ENCODE data around the gene CCDC157.

Gene CCDC157

DNA sequence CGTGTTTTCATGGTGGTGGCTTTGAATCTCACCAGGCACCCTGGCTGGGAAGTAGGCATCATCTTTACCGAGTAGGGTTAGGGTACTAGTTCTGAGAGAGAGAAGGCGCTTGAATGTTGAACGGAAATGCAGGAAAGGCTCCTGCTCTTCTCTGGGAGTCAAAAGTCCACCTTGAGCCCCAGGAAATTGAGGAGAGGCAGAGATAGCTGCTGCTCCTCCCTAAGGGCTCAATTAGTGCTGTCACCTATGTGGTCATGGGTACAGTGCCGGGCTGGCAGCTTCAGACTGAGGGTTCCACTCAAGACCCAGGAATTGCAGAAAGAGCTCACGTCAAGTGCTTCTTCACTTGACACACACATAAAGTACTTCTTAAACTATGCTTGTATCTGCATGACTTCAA lies 1.7 kb downstream of the CCDC157 start:
- Histone ChIP-seq H3K4me2 (ENCODE audit: low read length) (no peak overlapping the region), H3K27me3 (ENCODE audit: insufficient read depth, low read length) (no peaks in the 10 kb centered on the region), H3F3A (ENCODE audit: insufficient read depth, low read length) (no peaks in the 10 kb centered on the region), H4K20me1 (ENCODE audit: insufficient read depth, low read length) (no peaks in the 10 kb centered on the region), H3K4me1 (ENCODE audit: insufficient read depth, low read length, severe bottlenecking) (peaks cover 24% of the 10 kb centered on the region), H3K9ac (ENCODE audit: low read length) (no peak overlapping the region), H3K4me3 (ENCODE audit: low read depth, low read length, poor library complexity, severe bottlenecking) (no peak overlapping the region), H3K36me3 (ENCODE audit: insufficient read depth, low read length) (peaks cover 9% of the 10 kb centered on the region; the same call in 1 of the 2 replicates), H3K27ac (ENCODE audit: low read depth, low read length, poor library complexity, severe bottlenecking) (no peak overlapping the region), H3K79me2 (ENCODE audit: insufficient read depth, low read length) (peaks cover 20% of the 10 kb centered on the region), H3K9me2 (ENCODE audit: low read depth, low read length) (no peaks in the 10 kb centered on the region), H2AFZ (ENCODE audit: low read length) (no peak overlapping the region), H3K9me3 (ENCODE audit: low read length) (no peaks in the 10 kb centered on the region)
- TF ChIP-seq, protein P1, sequence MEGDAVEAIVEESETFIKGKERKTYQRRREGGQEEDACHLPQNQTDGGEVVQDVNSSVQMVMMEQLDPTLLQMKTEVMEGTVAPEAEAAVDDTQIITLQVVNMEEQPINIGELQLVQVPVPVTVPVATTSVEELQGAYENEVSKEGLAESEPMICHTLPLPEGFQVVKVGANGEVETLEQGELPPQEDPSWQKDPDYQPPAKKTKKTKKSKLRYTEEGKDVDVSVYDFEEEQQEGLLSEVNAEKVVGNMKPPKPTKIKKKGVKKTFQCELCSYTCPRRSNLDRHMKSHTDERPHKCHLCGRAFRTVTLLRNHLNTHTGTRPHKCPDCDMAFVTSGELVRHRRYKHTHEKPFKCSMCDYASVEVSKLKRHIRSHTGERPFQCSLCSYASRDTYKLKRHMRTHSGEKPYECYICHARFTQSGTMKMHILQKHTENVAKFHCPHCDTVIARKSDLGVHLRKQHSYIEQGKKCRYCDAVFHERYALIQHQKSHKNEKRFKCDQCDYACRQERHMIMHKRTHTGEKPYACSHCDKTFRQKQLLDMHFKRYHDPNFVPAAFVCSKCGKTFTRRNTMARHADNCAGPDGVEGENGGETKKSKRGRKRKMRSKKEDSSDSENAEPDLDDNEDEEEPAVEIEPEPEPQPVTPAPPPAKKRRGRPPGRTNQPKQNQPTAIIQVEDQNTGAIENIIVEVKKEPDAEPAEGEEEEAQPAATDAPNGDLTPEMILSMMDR (IDR thresholded peaks at IDR 0.05; ENCODE audit: low read length), result no peak
- no peak for TF ChIP-seq EZH2 (IDR thresholded peaks at IDR 0.05; ENCODE audit: borderline replicate concordance, low read length)

DNA sequence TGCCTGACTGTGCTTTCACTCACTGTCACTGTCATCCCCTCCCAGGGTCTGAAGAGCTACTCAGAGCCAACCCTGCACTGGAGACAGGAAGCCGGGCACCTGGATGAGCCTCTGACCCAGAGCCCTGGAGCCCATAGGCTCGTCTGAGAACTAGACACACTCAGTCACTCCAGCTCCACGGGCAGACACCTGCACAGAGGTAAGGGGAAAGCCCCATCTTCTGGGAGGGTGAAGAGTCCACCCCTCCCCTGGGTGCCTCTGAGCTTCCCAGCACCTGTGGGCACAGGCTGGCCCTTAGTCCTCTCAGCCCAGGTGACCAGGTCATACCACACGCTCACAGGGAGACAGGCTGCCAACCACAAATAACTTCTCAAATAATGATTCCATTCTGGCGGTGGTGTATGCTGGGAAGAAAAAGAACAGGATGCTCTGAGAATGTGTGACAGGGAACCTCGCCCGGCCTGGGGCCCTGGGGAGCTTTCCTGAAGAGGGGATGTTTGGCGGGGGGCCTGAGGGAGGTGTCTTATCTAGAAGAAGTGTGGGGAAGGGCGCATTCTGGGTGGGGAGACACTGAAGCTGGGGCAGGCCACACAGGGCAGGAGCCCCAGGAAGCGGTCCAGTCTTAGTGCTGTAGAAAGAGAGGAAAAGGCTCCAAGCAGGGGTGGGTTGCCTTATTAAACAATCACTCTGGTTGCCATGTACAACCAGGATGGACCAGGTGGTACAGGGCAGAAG lies 5.3 kb downstream of the CCDC157 start:
- no peak overlapping the region for H3K4me3 ChIP-seq (ENCODE audit: low read depth, low read length, poor library complexity, severe bottlenecking)
- no peak overlapping the region for H3K4me2 ChIP-seq (ENCODE audit: low read length)
- no peaks in the 10 kb centered on the region for H3K36me3 ChIP-seq (ENCODE audit: insufficient read depth, low read length)
- TF ChIP-seq EZH2 (IDR thresholded peaks at IDR 0.05; ENCODE audit: borderline replicate concordance, low read length), result no peak
- TF ChIP-seq, protein P1 (IDR thresholded peaks at IDR 0.05; ENCODE audit: low read length), result no peak
- no peaks in the 10 kb centered on the region for H3K9me3 ChIP-seq (ENCODE audit: low read length)
- no peak overlapping the region for H3K9ac ChIP-seq (ENCODE audit: low read length)
- H3F3A ChIP-seq (ENCODE audit: insufficient read depth, low read length), result no peaks in the 10 kb centered on the region
- H2AFZ ChIP-seq (ENCODE audit: low read length), result no peak overlapping the region
- no peaks in the 10 kb centered on the region for H3K79me2 ChIP-seq (ENCODE audit: insufficient read depth, low read length)
- H4K20me1 ChIP-seq (ENCODE audit: insufficient read depth, low read length), result no peaks in the 10 kb centered on the region
- H3K27ac ChIP-seq (ENCODE audit: low read depth, low read length, poor library complexity, severe bottlenecking), result no peak overlapping the region
- H3K4me1 ChIP-seq (ENCODE audit: insufficient read depth, low read length, severe bottlenecking), result peaks cover 3% of the 10 kb centered on the region
- no peaks in the 10 kb centered on the region for H3K9me2 ChIP-seq (ENCODE audit: low read depth, low read length)
- no peaks in the 10 kb centered on the region for H3K27me3 ChIP-seq (ENCODE audit: insufficient read depth, low read length)

DNA sequence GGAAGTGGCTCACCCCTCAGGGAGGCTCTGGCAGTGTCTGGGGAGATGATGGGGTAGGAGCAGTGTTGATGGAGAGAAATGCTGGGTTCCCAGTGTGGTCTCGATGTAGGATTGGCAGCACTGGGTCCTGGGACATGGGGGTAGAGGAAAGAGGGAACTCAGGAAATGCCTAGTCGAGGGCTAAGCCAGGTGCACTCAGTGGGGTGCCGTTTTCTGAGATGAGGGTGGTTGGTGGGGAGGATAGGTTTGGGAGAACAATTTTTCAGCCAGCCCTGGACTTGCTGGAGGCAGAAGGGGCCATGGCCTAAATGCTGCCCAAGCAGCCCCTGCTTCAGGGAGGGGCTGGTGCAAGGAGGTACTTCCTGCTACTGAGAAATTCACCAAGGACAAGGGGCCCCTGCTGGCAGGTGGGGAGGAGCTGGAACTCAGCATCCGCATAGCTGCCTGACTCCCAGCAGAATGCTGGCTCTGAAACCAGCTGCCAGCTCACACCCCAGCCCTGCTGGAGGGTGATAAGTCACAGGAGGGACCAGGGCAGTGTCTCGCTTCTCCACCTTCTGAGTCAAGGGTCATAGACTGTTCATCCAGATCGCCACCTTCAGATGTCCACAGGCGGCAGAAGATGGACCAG lies 6.0 kb downstream of the CCDC157 start:
- Histone ChIP-seq H2AFZ (ENCODE audit: low read length) (no peak overlapping the region), H3K27me3 (ENCODE audit: insufficient read depth, low read length) (no peaks in the 10 kb centered on the region), H3K4me3 (ENCODE audit: low read depth, low read length, poor library complexity, severe bottlenecking) (no peak overlapping the region), H4K20me1 (ENCODE audit: insufficient read depth, low read length) (no peaks in the 10 kb centered on the region), H3K9me2 (ENCODE audit: low read depth, low read length) (no peaks in the 10 kb centered on the region), H3F3A (ENCODE audit: insufficient read depth, low read length) (no peaks in the 10 kb centered on the region), H3K27ac (ENCODE audit: low read depth, low read length, poor library complexity, severe bottlenecking) (no peak overlapping the region), H3K9me3 (ENCODE audit: low read length) (no peaks in the 10 kb centered on the region), H3K4me2 (ENCODE audit: low read length) (no peak overlapping the region), H3K9ac (ENCODE audit: low read length) (no peak overlapping the region), H3K36me3 (ENCODE audit: insufficient read depth, low read length) (no peaks in the 10 kb centered on the region), H3K4me1 (ENCODE audit: insufficient read depth, low read length, severe bottlenecking) (no peaks in the 10 kb centered on the region), H3K79me2 (ENCODE audit: insufficient read depth, low read length) (no peaks in the 10 kb centered on the region)
- TF ChIP-seq, protein P1 (IDR thresholded peaks at IDR 0.05; ENCODE audit: low read length), result no peak
- no peak for TF ChIP-seq EZH2 (IDR thresholded peaks at IDR 0.05; ENCODE audit: borderline replicate concordance, low read length)
